ENCODE results near the gene B3GNT3.
A peak's percentile ranks its signal among the peaks of the same experiment; 100 is the strongest.

B3GNT3 gene

GRCh38 chr19:17794731-17795494 lies at the start of gene B3GNT3:
Gene B3GNT3 (plus strand): TSS chr19:17795138. CDS start chr19:17807808, 12,670 bp downstream.
- no peak for DNase-seq (ENCODE audit: low read depth, low spot score)

- peak; percentile 98 for DNase-seq (ENCODE audit: low read depth, low spot score)
These were observed 47.5 kb upstream of the B3GNT3 start for GRCh38 chr19:17747205-17748098.

GRCh38 chr19:17748884-17749638 lies 45.9 kb upstream of the B3GNT3 start:
- DNase-seq (ENCODE audit: low read depth, low spot score), result no peak

GRCh38 chr19:17749912-17750317 lies 45.0 kb upstream of the B3GNT3 start:
- no peak for DNase-seq (ENCODE audit: low read depth, low spot score)

GRCh38 chr19:17751103-17751911 lies 43.6 kb upstream of the B3GNT3 start, which contains the start of gene FCHO1:
Gene FCHO1 (plus strand): TSS chr19:17751477. CDS start chr19:17755165, 3,688 bp downstream.
- no peak for DNase-seq (ENCODE audit: low read depth, low spot score)

GRCh38 chr19:17751912-17752273 lies 43.0 kb upstream of the B3GNT3 start:
- DNase-seq (ENCODE audit: low read depth, low spot score), result no peak

- no peak for DNase-seq (ENCODE audit: low read depth, low spot score)
These were observed 41.9 kb upstream of the B3GNT3 start for GRCh38 chr19:17752865-17753639.

- peak; percentile 50 for DNase-seq (ENCODE audit: low read depth, low spot score)
These were observed 41.0 kb upstream of the B3GNT3 start for GRCh38 chr19:17753976-17754375.

- DNase-seq (ENCODE audit: low read depth, low spot score), result no peak
These were observed 40.1 kb upstream of the B3GNT3 start for GRCh38 chr19:17754634-17755442.

- no peak for DNase-seq (ENCODE audit: low read depth, low spot score)
These were observed 39.5 kb upstream of the B3GNT3 start for GRCh38 chr19:17755443-17755890.

GRCh38 chr19:17755977-17756670 lies 38.8 kb upstream of the B3GNT3 start:
- peak; percentile 78 for DNase-seq (ENCODE audit: low read depth, low spot score)

GRCh38 chr19:17757125-17757524 lies 37.8 kb upstream of the B3GNT3 start:
- peak; percentile 89 for DNase-seq (ENCODE audit: low read depth, low spot score)

- no peak for DNase-seq (ENCODE audit: low read depth, low spot score)
These were observed 36.4 kb upstream of the B3GNT3 start for GRCh38 chr19:17758515-17758914.

- no peak for DNase-seq (ENCODE audit: low read depth, low spot score)
These were observed 33.8 kb upstream of the B3GNT3 start for GRCh38 chr19:17761148-17761547.

GRCh38 chr19:17762505-17763229 lies 32.3 kb upstream of the B3GNT3 start:
- peak; percentile 73 for DNase-seq (ENCODE audit: low read depth, low spot score)

- DNase-seq (ENCODE audit: low read depth, low spot score), result no peak
These were observed 30.6 kb upstream of the B3GNT3 start for GRCh38 chr19:17764348-17764747.

- no peak for DNase-seq (ENCODE audit: low read depth, low spot score)
These were observed 29.8 kb upstream of the B3GNT3 start for GRCh38 chr19:17765069-17765618.
